Measurements from ENCODE around the gene CDC73.

GRCh38 chr1:193113992-193114332, 7.9 kb upstream of the CDC73 start:
- TF ChIP-seq CTCF (IDR thresholded peaks at IDR 0.05) (no peak), POLR2AphosphoS5 (IDR thresholded peaks at IDR 0.05) (no peak), EP300 (IDR thresholded peaks at IDR 0.05; ENCODE audit: low read depth) (no peak), POLR2A (IDR thresholded peaks at IDR 0.05) (no peak)

Data from transverse colon (tissue), 4 donors.